Osteoblast (primary cell): ENCODE measurements around the gene IFIT5. TPM values are rescaled to one million over a fixed set of nuclear protein-coding genes. Genes with fewer than 3 reads are reported as not detected.

Experiments
- DNase-seq: peaks from one replicate; pipeline ENCODE4 v3.0.0; 2011; ENCODE audit warnings: low spot score, mixed read lengths; ENCODE audit not compliant: insufficient read length; ENCODE audit errors: missing footprints
- H2AFZ ChIP-seq: 2 replicates; pipeline ENCODE4 v1.6.0; 2011; ENCODE audit warnings: mild to moderate bottlenecking, low read length
- H3K27ac ChIP-seq: 2 replicates; pipeline ENCODE4 v1.5.1; 2011; ENCODE audit warnings: mild to moderate bottlenecking, low read depth, low read length, moderate library complexity
- H3K27me3 ChIP-seq: 2 replicates; pipeline ENCODE4 v1.6.0; 2012; ENCODE audit warnings: mild to moderate bottlenecking, control low read depth, inconsistent platforms, low read length, moderate library complexity; ENCODE audit not compliant: insufficient read depth
- H3K36me3 ChIP-seq: 2 replicates; pipeline ENCODE4 v1.5.1; 2011; ENCODE audit warnings: mild to moderate bottlenecking, low read length, control low read depth, moderate library complexity; ENCODE audit not compliant: insufficient read depth
- H3K4me1 ChIP-seq: 2 replicates; pipeline ENCODE4 v1.5.1; 2011; ENCODE audit warnings: mild to moderate bottlenecking, low read length, control low read depth, moderate library complexity; ENCODE audit not compliant: insufficient read depth
- H3K4me2 ChIP-seq: 2 replicates; pipeline ENCODE4 v1.6.0; 2011; ENCODE audit warnings: mild to moderate bottlenecking, low read length; ENCODE audit not compliant: insufficient read depth
- H3K4me3 ChIP-seq: fragments of 200-600 bp; sonication (generic); 3 replicates; pipeline ENCODE4 v1.5.1; 2012; ENCODE audit warnings: mild to moderate bottlenecking, low read length, inconsistent platforms; ENCODE audit not compliant: insufficient read depth
- H3K79me2 ChIP-seq: 2 replicates; pipeline ENCODE4 v1.6.0; 2012; ENCODE audit warnings: mild to moderate bottlenecking, low read length, control low read depth, inconsistent platforms; ENCODE audit not compliant: insufficient read depth
- H3K9me3 ChIP-seq: 2 replicates; pipeline ENCODE4 v1.5.1; 2011; ENCODE audit warnings: low read depth, low read length, control low read depth
- H4K20me1 ChIP-seq: 2 replicates; pipeline ENCODE4 v1.6.0; 2012; ENCODE audit warnings: mild to moderate bottlenecking, low read length, control low read depth; ENCODE audit not compliant: insufficient read depth
- total RNA-seq: library from RNA; depleted of rRNA; stranded (reverse); fragments of >200 nt; gene quantifications from 2 replicates; pipeline ENCODE4 v1.2.3, GENCODE V29; 2012
- TF ChIP-seq, protein P1 (sequence below): IDR thresholded peaks from 2 replicates; pipeline ENCODE4 v1.5.1; 2011; ENCODE audit warnings: mild to moderate bottlenecking, low read depth, low read length, moderate library complexity; ENCODE audit errors: extremely low read depth

IFIT5 gene
- total RNA-seq, 1 donor, result 39.1 TPM

DNA sequence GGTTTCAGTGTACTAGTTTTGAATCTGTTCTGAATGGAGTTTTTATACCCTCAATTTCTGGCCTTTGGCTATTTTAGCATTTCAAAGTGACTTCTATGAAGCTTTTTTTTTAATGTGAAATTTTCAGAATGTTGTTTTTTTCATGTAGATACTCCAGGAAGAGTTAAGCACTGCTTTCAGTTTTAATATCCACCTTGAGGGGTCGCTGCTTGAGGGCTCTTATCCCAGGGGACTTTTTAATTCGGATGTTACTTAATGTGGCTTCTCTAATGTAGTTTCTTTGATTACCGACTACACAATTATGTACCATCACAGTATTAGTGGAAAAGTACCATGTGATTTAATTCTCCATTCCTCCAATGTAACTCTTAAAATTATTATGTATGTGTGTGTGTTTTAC is 5.2 kb downstream of the IFIT5 start:
- TF ChIP-seq, protein P1, sequence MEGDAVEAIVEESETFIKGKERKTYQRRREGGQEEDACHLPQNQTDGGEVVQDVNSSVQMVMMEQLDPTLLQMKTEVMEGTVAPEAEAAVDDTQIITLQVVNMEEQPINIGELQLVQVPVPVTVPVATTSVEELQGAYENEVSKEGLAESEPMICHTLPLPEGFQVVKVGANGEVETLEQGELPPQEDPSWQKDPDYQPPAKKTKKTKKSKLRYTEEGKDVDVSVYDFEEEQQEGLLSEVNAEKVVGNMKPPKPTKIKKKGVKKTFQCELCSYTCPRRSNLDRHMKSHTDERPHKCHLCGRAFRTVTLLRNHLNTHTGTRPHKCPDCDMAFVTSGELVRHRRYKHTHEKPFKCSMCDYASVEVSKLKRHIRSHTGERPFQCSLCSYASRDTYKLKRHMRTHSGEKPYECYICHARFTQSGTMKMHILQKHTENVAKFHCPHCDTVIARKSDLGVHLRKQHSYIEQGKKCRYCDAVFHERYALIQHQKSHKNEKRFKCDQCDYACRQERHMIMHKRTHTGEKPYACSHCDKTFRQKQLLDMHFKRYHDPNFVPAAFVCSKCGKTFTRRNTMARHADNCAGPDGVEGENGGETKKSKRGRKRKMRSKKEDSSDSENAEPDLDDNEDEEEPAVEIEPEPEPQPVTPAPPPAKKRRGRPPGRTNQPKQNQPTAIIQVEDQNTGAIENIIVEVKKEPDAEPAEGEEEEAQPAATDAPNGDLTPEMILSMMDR, result peak; percentile 60
- H3K4me2 ChIP-seq, result peak overlapping the region; percentile 47

DNA sequence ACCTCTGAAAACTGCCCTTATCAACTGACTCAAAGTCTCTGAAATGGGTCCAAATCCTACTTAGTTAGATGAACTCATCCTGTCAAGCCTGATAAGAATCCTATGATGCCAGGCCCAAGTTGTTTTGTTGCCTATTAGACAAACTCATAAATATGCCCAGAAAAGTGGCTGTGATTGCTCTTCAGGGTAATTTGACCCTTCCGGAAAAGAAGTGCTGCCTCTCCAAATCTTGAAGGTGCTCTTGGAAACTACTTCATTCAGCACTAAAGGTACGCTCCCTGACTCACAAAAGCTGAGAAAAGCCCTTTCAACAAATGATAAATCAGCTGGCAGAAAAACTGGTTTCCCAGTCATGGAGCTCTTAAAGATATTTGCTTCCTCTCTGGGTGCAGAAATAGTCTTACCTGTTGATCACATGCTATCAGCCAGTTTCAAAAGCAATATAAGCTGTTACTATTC is 6.7 kb downstream of the IFIT5 start:
- no peak overlapping the region for H3K4me2 ChIP-seq
- TF ChIP-seq, protein P1, result no peak

More for the DNA sequence above, 5.2 kb downstream of the IFIT5 start:
- H2AFZ ChIP-seq, result no peak overlapping the region
- H3K9me3 ChIP-seq, result no peaks in the 10 kb centered on the region
- no peak for DNase-seq
- no peaks in the 10 kb centered on the region for H4K20me1 ChIP-seq
- no peaks in the 10 kb centered on the region for H3K27me3 ChIP-seq
- H3K27ac ChIP-seq, result no peak overlapping the region
- peaks cover 17% of the 10 kb centered on the region for H3K36me3 ChIP-seq
- peaks cover 38% of the 10 kb centered on the region for H3K79me2 ChIP-seq
- H3K4me1 ChIP-seq, result peaks cover 9% of the 10 kb centered on the region
- H3K4me3 ChIP-seq, result no peak overlapping the region

DNA sequence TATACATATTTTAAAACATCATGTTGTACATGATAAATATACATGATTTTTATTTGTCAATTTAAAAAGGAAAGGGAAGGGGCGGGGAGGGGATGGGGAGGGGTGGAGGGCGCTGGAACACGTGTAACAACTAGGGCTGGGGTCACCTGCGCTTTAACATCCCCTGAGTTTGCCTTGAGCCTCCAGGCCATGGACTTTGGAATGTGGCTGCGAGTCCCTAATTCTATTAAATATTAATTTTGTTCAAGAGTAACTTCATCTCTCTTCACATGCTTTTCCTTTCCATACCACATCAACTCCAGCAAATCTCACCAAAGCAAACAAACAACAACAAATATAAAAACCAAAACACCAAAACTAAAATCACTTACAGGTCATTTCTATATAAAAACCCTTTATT is 10.6 kb downstream of the IFIT5 start:
- peaks cover 3% of the 10 kb centered on the region for H3K79me2 ChIP-seq
- TF ChIP-seq, protein P1, result no peak
- no peak overlapping the region for H3K4me3 ChIP-seq
- no peaks in the 10 kb centered on the region for H4K20me1 ChIP-seq
- H3K27me3 ChIP-seq, result no peaks in the 10 kb centered on the region
- DNase-seq, result no peak
- H3K9me3 ChIP-seq, result no peaks in the 10 kb centered on the region
- H3K4me2 ChIP-seq, result no peak overlapping the region
- peaks cover 20% of the 10 kb centered on the region for H3K4me1 ChIP-seq
- no peak overlapping the region for H2AFZ ChIP-seq
- H3K27ac ChIP-seq, result no peak overlapping the region
- H3K36me3 ChIP-seq, result peaks cover 4% of the 10 kb centered on the region

More for the DNA sequence above, 6.7 kb downstream of the IFIT5 start:
- Histone ChIP-seq H3K4me3 (no peak overlapping the region), H3K79me2 (peaks cover 23% of the 10 kb centered on the region), H3K9me3 (no peaks in the 10 kb centered on the region), H3K27ac (no peak overlapping the region), H3K4me1 (peaks cover 5% of the 10 kb centered on the region), H3K27me3 (no peaks in the 10 kb centered on the region), H3K36me3 (peaks cover 17% of the 10 kb centered on the region), H2AFZ (no peak overlapping the region), H4K20me1 (no peaks in the 10 kb centered on the region)
- DNase-seq, result no peak

DNA sequence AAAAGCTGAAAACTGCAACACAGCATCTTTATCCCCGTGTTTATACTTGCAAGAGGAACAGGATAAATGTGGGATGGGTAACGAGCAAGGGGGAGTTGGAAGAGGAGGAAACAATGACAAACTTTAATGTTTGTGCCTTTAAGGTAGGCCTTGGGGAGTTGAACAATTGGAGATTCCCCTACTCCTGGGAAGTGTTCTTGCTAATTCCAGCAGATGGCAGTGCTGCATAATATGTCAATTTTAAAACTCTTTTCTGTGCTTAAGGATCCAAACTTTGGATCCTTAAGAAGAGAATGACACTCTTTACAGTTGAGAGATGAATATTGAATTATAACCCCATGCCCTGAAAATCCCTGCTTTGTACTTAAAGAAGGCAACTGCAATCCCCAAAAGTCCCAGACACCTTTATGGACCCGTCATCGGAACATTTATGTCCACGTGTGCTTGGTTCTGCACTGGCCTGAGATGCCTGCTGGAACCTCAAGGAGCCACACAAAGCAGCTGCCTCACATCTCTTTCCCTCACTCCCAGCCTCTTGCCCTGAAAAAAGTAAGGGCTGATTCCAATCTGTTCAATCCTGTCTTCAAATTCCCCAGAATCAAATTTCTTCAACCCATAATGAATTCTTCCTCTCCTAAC is 12.0 kb downstream of the IFIT5 start:
- Histone ChIP-seq H3K9me3 (no peaks in the 10 kb centered on the region), H2AFZ (no peak overlapping the region), H3K27ac (peak overlapping the region; percentile 62)

More for the DNA sequence above, 12.0 kb downstream of the IFIT5 start:
- Histone ChIP-seq H3K4me3 (no peak overlapping the region), H3K4me1 (peaks cover 20% of the 10 kb centered on the region), H3K27me3 (no peaks in the 10 kb centered on the region), H3K79me2 (no peaks in the 10 kb centered on the region), H3K4me2 (no peak overlapping the region), H3K36me3 (no peaks in the 10 kb centered on the region), H4K20me1 (no peaks in the 10 kb centered on the region)
- DNase-seq, result no peak
- TF ChIP-seq, protein P1, result peak; percentile 88
